ENCODE data around the gene SPATA9. TPM values are rescaled to one million over a fixed set of nuclear protein-coding genes. Genes with fewer than 3 reads are reported as not detected.
A peak's percentile ranks its signal among the peaks of the same experiment; 100 is the strongest.

SPATA9 gene, protein sequence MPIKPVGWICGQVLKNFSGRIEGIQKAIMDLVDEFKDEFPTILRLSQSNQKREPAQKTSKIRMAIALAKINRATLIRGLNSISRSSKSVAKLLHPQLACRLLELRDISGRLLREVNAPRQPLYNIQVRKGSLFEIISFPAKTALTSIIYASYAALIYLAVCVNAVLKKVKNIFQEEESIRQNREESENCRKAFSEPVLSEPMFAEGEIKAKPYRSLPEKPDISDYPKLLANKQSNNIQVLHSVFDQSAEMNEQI
- total RNA-seq, result under 1 TPM in 1 of 2 donors, not detected in 1; 0.36 TPM

- no peaks in the 10 kb centered on the region for H3K36me3 Mint-ChIP-seq (ENCODE audit: insufficient read depth in 2 of 2)
- H3K4me3 Mint-ChIP-seq, result no peak within 1 kb of the TSS
- peaks cover 13% of the 10 kb centered on the region for H3K27me3 Mint-ChIP-seq (ENCODE audit: low read depth)
- no peak for DNase-seq
- no peaks in the 10 kb centered on the region for H3K9me3 Mint-ChIP-seq
- ATAC-seq (replicated peaks in 1 of 2), result no peak
- H3K4me1 Mint-ChIP-seq (ENCODE audit: low read depth), result no peaks in the 10 kb centered on the region
- H3K27ac Mint-ChIP-seq, result no peak within 1 kb of the TSS
Observed at GRCh38 chr5:95682891-95683290, at the start of gene SPATA9. TSS of gene SPATA9 (minus strand) at chr5:95682991. CDS start at chr5:95682854, 137 bp downstream.

- Mint-ChIP-seq H3K27ac (no peak overlapping the region), H3K4me1 (ENCODE audit: low read depth) (peaks cover 55% of the 10 kb centered on the region), H3K36me3 (ENCODE audit: insufficient read depth in 2 of 2) (peaks cover 0 to 3% of the 10 kb centered on the region in 2 donors), H3K27me3 (ENCODE audit: low read depth) (peaks cover 48% of the 10 kb centered on the region), H3K4me3 (peak overlapping the region; percentile 86 to 91), H3K9me3 (no peaks in the 10 kb centered on the region)
- peak; percentile 52 to 56 for DNase-seq
- peak; percentile 64 to 75 for ATAC-seq (replicated peaks in 1 of 2)
Observed at GRCh38 chr5:95731571-95732554, 49.1 kb upstream of the SPATA9 start.

DNA sequence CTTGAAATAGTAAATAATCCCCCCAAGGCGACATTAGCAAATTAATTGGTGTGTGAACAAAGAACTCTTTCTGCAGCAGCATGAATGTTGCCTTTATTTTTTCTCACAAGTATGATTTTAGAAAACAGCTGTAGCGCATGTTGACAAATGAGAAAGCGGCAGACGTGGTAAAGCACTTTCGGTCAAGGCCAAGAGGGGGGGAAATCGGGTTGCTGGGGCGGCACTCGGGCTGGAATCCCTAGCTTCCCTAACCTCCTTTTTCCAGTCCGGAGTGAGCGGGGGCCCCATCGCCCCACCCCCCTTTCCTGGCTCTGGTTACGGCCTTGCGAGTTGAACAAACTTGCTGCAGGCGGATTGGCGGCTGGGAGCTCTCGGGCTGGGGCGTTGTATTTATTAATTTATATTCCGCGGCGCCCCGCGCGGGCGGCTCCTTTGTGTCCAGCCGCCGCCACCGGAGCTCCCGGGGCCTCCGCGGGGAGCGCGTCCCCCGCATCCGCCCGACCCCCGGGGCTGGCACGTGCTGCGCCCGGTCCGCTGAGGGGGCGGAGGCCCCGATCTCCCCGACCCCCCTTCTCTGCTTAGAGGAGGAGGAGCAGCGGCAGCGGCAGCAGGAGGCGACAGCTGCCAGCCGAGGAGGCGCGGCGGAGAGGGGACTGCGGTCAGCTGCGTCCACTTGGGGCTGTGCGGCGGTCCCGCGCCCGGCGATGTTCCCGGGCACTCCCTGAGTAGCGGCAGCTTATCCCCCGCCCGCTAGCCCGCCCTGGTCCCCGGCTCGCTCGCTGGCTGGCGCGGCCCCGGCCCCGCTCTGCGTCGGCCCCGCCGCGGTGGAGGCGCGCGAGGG is 48.2 kb upstream of the SPATA9 start, which contains the start of gene RHOBTB3:
Gene RHOBTB3 (plus strand): TSS at position 607 of the 841 bp plus-strand sequence. CDS start 347 bp downstream, outside the sequence.
- DNase-seq (peak; percentile 43 to 44), ATAC-seq (replicated peaks in 1 of 2) (peak; percentile 67 to 75)
- Mint-ChIP-seq H3K27ac (peak within 1 kb of the TSS; percentile 44), H3K4me1 (ENCODE audit: low read depth) (peaks cover 63% of the 10 kb centered on the region), H3K36me3 (ENCODE audit: insufficient read depth in 2 of 2) (peaks cover 0 to 3% of the 10 kb centered on the region in 2 donors), H3K4me3 (peak within 1 kb of the TSS; percentile 86 to 91), H3K9me3 (no peaks in the 10 kb centered on the region), H3K27me3 (ENCODE audit: low read depth) (peaks cover 48% of the 10 kb centered on the region)

DNA sequence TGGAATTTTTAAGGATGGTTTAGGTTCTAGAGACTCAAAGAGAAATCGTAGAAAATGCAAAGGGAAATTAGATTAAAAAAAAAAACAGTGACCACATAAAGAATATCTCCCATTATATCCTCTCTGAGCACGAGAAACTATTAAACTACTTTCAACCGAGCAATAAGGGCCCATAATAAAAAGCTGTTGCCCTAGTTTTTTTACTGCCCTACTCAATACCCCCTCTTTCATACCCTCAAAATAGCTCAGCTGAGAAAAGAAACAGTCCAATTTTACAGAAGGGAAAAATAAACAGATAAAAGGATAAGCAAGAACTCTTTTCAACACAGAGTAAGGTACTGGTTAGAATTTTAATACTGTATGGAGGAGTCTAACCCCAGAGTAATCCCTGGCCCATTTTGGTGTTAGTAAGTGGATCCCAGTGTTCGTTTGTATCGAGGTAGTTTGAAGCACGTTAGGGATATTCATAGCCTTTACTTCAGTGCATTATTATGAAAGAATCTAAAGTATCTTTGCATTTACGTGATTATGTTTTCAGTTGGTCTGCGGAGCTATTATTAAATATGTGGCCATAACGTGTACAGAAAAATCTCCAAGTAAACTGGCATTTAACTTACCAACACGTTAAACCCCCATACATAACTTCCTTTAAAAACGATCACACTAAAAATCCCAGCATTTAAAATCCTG is 47.4 kb upstream of the SPATA9 start:
- Mint-ChIP-seq H3K36me3 (ENCODE audit: insufficient read depth in 2 of 2) (peaks cover 0 to 3% of the 10 kb centered on the region in 2 donors), H3K27me3 (ENCODE audit: low read depth) (peaks cover 45% of the 10 kb centered on the region), H3K4me1 (ENCODE audit: low read depth) (peaks cover 59% of the 10 kb centered on the region), H3K4me3 (peak overlapping the region; percentile 83 to 87), H3K9me3 (no peaks in the 10 kb centered on the region), H3K27ac (no peak overlapping the region)
- ATAC-seq (replicated peaks in 1 of 2) (no peak), DNase-seq (no peak)

GRCh38 chr5:95729115-95730010 is 46.6 kb upstream of the SPATA9 start:
- Mint-ChIP-seq H3K9me3 (no peaks in the 10 kb centered on the region), H3K27me3 (ENCODE audit: low read depth) (peaks cover 37% of the 10 kb centered on the region), H3K4me1 (ENCODE audit: low read depth) (peaks cover 56% of the 10 kb centered on the region), H3K4me3 (peak overlapping the region; percentile 83 to 87), H3K36me3 (ENCODE audit: insufficient read depth in 2 of 2) (peaks cover 0 to 3% of the 10 kb centered on the region in 2 donors), H3K27ac (no peak overlapping the region)
- ATAC-seq (replicated peaks in 1 of 2), result peak in 1 of 2 donors; percentile 13
- DNase-seq, result no peak

- Mint-ChIP-seq H3K36me3 (ENCODE audit: insufficient read depth in 2 of 2) (peaks cover 0 to 3% of the 10 kb centered on the region in 2 donors), H3K27ac (no peak overlapping the region), H3K4me3 (no peak overlapping the region), H3K4me1 (ENCODE audit: low read depth) (peaks cover 63% of the 10 kb centered on the region), H3K27me3 (ENCODE audit: low read depth) (peaks cover 32% of the 10 kb centered on the region), H3K9me3 (no peaks in the 10 kb centered on the region)
- peak in 1 of 2 donors; percentile 15 for DNase-seq
- peak in 1 of 2 donors; percentile 51 for ATAC-seq (replicated peaks in 1 of 2)
Observed at GRCh38 chr5:95728494-95729114, 45.8 kb upstream of the SPATA9 start.

DNA sequence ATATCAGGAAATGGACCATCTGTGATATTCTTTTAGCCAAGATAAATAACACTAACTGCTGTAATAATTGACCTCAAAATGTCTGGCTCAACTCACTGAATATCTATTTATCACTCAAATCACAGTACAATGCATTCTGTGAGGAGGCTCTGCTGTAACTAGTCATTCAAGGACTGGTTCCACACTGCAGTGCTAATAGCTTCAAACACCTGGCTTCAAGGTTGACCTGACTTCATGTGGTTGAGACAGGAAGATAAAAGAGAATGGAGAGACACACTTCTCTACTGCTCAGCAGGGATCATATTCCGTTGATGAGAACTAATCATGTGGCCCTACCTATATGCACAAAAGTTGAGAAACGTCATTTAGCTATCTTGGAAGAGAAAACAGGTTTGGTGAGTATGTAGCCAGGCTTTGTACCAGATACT is 45.0 kb upstream of the SPATA9 start:
- peaks cover 24% of the 10 kb centered on the region for H3K27me3 Mint-ChIP-seq (ENCODE audit: low read depth)
- peaks cover 65% of the 10 kb centered on the region for H3K4me1 Mint-ChIP-seq (ENCODE audit: low read depth)
- peaks cover 0 to 3% of the 10 kb centered on the region in 2 donors for H3K36me3 Mint-ChIP-seq (ENCODE audit: insufficient read depth in 2 of 2)
- H3K27ac Mint-ChIP-seq, result no peak overlapping the region
- no peak for DNase-seq
- no peak for ATAC-seq (replicated peaks in 1 of 2)
- no peak overlapping the region for H3K4me3 Mint-ChIP-seq
- H3K9me3 Mint-ChIP-seq, result no peaks in the 10 kb centered on the region

GRCh38 chr5:95726811-95727763 is 44.3 kb upstream of the SPATA9 start:
- ATAC-seq (replicated peaks in 1 of 2) (no peak), DNase-seq (no peak)
- H3K4me1 Mint-ChIP-seq (ENCODE audit: low read depth), result peaks cover 62% of the 10 kb centered on the region
- H3K9me3 Mint-ChIP-seq, result no peaks in the 10 kb centered on the region
- H3K4me3 Mint-ChIP-seq, result no peak overlapping the region
- peaks cover 0 to 3% of the 10 kb centered on the region in 2 donors for H3K36me3 Mint-ChIP-seq (ENCODE audit: insufficient read depth in 2 of 2)
- H3K27ac Mint-ChIP-seq, result no peak overlapping the region
- H3K27me3 Mint-ChIP-seq (ENCODE audit: low read depth), result peaks cover 18% of the 10 kb centered on the region

DNA sequence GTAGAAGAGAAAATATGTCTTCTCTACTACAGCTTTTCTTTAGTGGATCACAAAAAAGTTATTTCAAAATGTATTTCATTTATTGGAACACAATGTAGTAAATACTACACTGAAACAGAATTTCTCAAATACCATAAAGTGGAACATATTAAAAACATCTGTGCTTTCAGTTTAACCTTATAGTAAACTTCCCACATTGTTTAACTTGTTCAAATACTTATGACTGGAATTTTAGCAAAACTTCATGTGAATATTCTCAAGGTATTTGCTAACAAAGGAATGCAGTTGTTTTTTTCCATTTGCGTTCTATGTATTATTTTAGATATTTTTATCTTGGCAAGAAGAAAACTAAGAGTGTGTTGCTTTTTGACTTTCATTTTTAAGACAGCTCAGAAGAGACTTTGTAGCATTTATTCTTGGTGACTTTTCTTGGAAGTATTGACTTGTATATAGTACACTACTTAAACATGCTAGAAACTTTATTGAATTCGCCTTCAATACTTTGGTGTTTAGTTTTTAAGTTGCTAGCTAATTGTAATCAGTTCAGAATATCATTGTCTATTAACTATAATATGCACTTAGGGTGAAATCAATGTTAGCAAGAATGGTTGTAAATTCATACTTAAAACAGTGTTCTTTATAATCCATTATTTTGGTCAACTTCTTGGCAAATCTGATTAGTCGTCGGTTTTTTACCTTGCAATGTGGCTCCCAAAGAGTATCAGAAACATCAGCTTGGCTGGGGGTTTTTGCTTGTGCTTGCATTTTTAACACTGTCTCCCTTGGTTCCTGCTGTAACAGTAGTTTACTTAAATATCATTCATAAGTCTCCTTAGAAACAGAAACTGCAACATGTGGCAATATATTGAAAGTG is 43.4 kb upstream of the SPATA9 start:
- Mint-ChIP-seq H3K27ac (no peak overlapping the region), H3K4me3 (no peak overlapping the region), H3K4me1 (ENCODE audit: low read depth) (peaks cover 57% of the 10 kb centered on the region), H3K27me3 (ENCODE audit: low read depth) (peaks cover 13% of the 10 kb centered on the region), H3K9me3 (no peaks in the 10 kb centered on the region), H3K36me3 (ENCODE audit: insufficient read depth in 2 of 2) (peaks cover 0 to 3% of the 10 kb centered on the region in 2 donors)
- ATAC-seq (replicated peaks in 1 of 2) (no peak), DNase-seq (no peak)

All from activated T-cell treated with anti-CD3 and anti-CD28 coated beads, Interleukin-2, amount 50 U/mL, for 72 hours (primary cell).